ENCODE data around the gene LRRC71. TPM values are rescaled to one million over a fixed set of nuclear protein-coding genes. Genes with fewer than 3 reads are reported as not detected.

LRRC71 gene
- total and polyA plus RNA-seq, 2 experiments from 2014 or later, result 0.32 TPM; not detected in 1

DNA sequence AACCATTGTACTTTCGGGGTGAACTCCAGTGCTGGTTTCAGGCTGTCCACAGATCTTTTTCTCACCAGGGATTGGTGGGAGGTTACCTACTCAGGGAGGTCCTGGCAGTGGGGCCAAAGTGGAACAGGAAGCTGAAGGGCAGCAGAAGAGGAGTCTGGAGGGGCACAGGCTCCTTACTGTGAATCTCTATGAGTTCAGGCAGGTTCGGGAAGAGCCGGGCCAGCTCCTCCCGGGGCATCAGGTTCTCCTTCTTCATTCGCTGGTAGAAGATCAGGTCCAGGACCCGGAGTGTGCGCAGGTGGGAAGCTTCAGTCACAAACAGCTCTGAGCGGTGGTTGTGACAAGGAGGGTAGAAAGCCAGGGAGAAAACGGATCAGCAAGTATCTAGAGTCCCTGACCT lies 26.7 kb downstream of the LRRC71 start:
- Histone ChIP-seq H3F3A (ENCODE audit: insufficient read depth) (no peaks in the 10 kb centered on the region), H3K9me3 (ENCODE audit: low read depth) (no peaks in the 10 kb centered on the region), H3K79me2 (ENCODE audit: insufficient read depth) (no peaks in the 10 kb centered on the region), H3K4me2 (ENCODE audit: unreplicated experiment) (no peak overlapping the region), H3K4me3 (no peak overlapping the region), H3K4me1 (ENCODE audit: insufficient read depth) (no peaks in the 10 kb centered on the region), H3K27me3 (replicated peaks; ENCODE audit: insufficient read depth) (no peaks in the 10 kb centered on the region), H3K36me3 (ENCODE audit: low read depth) (peaks cover 25% of the 10 kb centered on the region; the same call in 1 of the 2 replicates), H4K20me1 (ENCODE audit: insufficient read depth) (no peaks in the 10 kb centered on the region), H2AFZ (no peak overlapping the region), H3K9ac (no peak overlapping the region), H3K27ac (no peak overlapping the region), H3K9me2 (ENCODE audit: insufficient read depth) (no peaks in the 10 kb centered on the region)
- in situ Hi-C loops (cut with MboI), result no loop called here
- no peak for DNase-seq
- WGBS, 2 experiments (ENCODE audit: low coverage in 1 of 2, low lambda C conversion rate in 2 of 2, missing lambda C conversion rate in 2 of 2), result 88 to 91% methylated on average over 9 of the region's 9 CpGs
- TF ChIP-seq EZH2 (IDR thresholded peaks at IDR 0.05; ENCODE audit: insufficient read depth, poor library complexity, severe bottlenecking) (no peak), EZH2phosphoT487 (IDR thresholded peaks at IDR 0.05; ENCODE audit: insufficient read depth, low read depth) (no peak)

- in situ Hi-C loops (cut with MboI), result no loop called here
- Histone ChIP-seq H3K4me1 (ENCODE audit: insufficient read depth) (no peaks in the 10 kb centered on the region), H3K9ac (no peak overlapping the region), H3K4me2 (ENCODE audit: unreplicated experiment) (no peak overlapping the region), H3K27me3 (replicated peaks; ENCODE audit: insufficient read depth) (no peaks in the 10 kb centered on the region), H3K9me3 (ENCODE audit: low read depth) (no peaks in the 10 kb centered on the region), H3K4me3 (no peak overlapping the region), H4K20me1 (ENCODE audit: insufficient read depth) (no peaks in the 10 kb centered on the region), H3K36me3 (ENCODE audit: low read depth) (peaks cover 25% of the 10 kb centered on the region; the same call in 1 of the 2 replicates), H3K79me2 (ENCODE audit: insufficient read depth) (no peaks in the 10 kb centered on the region), H2AFZ (no peak overlapping the region), H3K9me2 (ENCODE audit: insufficient read depth) (no peaks in the 10 kb centered on the region), H3F3A (ENCODE audit: insufficient read depth) (no peaks in the 10 kb centered on the region), H3K27ac (no peak overlapping the region)
- TF ChIP-seq EZH2 (IDR thresholded peaks at IDR 0.05; ENCODE audit: insufficient read depth, poor library complexity, severe bottlenecking), result no peak
- TF ChIP-seq EZH2phosphoT487 (IDR thresholded peaks at IDR 0.05; ENCODE audit: insufficient read depth, low read depth), result no peak
- no peak for DNase-seq
- 97 to 98% methylated on average over 17 of the region's 17 CpGs for WGBS, 2 experiments (ENCODE audit: low coverage in 1 of 2, low lambda C conversion rate in 2 of 2, missing lambda C conversion rate in 2 of 2)
These were observed 27.5 kb downstream of the LRRC71 start for GRCh38 chr1:156947818-156948525.

DNA sequence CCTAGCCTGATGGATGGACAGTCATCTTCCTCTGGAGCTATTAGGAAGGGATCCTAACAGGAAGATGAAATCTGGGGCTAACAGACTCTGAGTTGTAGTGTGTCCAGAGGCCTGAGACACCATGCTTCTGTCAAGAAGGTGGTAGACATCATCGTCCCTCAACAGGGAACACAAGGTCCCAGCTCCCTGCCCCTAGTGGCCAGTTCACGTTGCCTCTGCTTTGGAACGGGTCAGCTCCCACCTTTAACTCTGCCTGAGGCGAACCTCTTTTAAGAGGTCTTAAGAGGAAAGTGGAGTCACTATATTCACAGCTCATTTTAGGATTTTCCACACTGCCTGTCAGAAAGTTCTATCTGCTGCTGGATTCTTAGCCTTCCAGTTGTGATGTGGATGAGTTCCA lies 28.3 kb downstream of the LRRC71 start:
- no peak overlapping the region for H2AFZ ChIP-seq
- no peak overlapping the region for H3K4me2 ChIP-seq (ENCODE audit: unreplicated experiment)
- no peaks in the 10 kb centered on the region for H3K27me3 ChIP-seq (replicated peaks; ENCODE audit: insufficient read depth)
- no peaks in the 10 kb centered on the region for H3F3A ChIP-seq (ENCODE audit: insufficient read depth)
- H3K4me3 ChIP-seq, result no peak overlapping the region
- TF ChIP-seq EZH2phosphoT487 (IDR thresholded peaks at IDR 0.05; ENCODE audit: insufficient read depth, low read depth) (no peak), EZH2 (IDR thresholded peaks at IDR 0.05; ENCODE audit: insufficient read depth, poor library complexity, severe bottlenecking) (no peak)
- no peaks in the 10 kb centered on the region for H3K4me1 ChIP-seq (ENCODE audit: insufficient read depth)
- no peaks in the 10 kb centered on the region for H3K9me3 ChIP-seq (ENCODE audit: low read depth)
- in situ Hi-C loops (cut with MboI), result no loop called here
- H3K27ac ChIP-seq, result no peak overlapping the region
- DNase-seq, result no peak
- H3K36me3 ChIP-seq (ENCODE audit: low read depth), result peaks cover 25% of the 10 kb centered on the region; the same call in 1 of the 2 replicates
- no peak overlapping the region for H3K9ac ChIP-seq
- H4K20me1 ChIP-seq (ENCODE audit: insufficient read depth), result no peaks in the 10 kb centered on the region
- H3K9me2 ChIP-seq (ENCODE audit: insufficient read depth), result no peaks in the 10 kb centered on the region
- no peaks in the 10 kb centered on the region for H3K79me2 ChIP-seq (ENCODE audit: insufficient read depth)
- WGBS, 2 experiments (ENCODE audit: low coverage in 1 of 2, low lambda C conversion rate in 2 of 2, missing lambda C conversion rate in 2 of 2), result 90 to 91% methylated on average over 4 of the region's 4 CpGs

- Histone ChIP-seq H3K36me3 (ENCODE audit: low read depth) (peaks cover 25% of the 10 kb centered on the region; the same call in 1 of the 2 replicates), H3K9ac (no peak overlapping the region), H3K27me3 (replicated peaks; ENCODE audit: insufficient read depth) (no peaks in the 10 kb centered on the region), H3K27ac (no peak overlapping the region), H3K4me1 (ENCODE audit: insufficient read depth) (no peaks in the 10 kb centered on the region), H3K4me2 (ENCODE audit: unreplicated experiment) (no peak overlapping the region), H3F3A (ENCODE audit: insufficient read depth) (no peaks in the 10 kb centered on the region), H4K20me1 (ENCODE audit: insufficient read depth) (no peaks in the 10 kb centered on the region), H3K79me2 (ENCODE audit: insufficient read depth) (no peaks in the 10 kb centered on the region), H3K9me2 (ENCODE audit: insufficient read depth) (no peaks in the 10 kb centered on the region), H3K4me3 (no peak overlapping the region), H2AFZ (no peak overlapping the region), H3K9me3 (ENCODE audit: low read depth) (no peaks in the 10 kb centered on the region)
- DNase-seq, result no peak
- in situ Hi-C loops (cut with MboI), result no loop called here
- WGBS, 2 experiments (ENCODE audit: low coverage in 1 of 2, low lambda C conversion rate in 2 of 2, missing lambda C conversion rate in 2 of 2), result 95 to 99% methylated on average over 5 of the region's 5 CpGs
- TF ChIP-seq EZH2phosphoT487 (IDR thresholded peaks at IDR 0.05; ENCODE audit: insufficient read depth, low read depth) (no peak), EZH2 (IDR thresholded peaks at IDR 0.05; ENCODE audit: insufficient read depth, poor library complexity, severe bottlenecking) (no peak)
These were observed 28.7 kb downstream of the LRRC71 start for GRCh38 chr1:156949127-156949526.
